K562 (cell line): ENCODE data around the gene SPOCK2. TPM values are rescaled to one million over a fixed set of nuclear protein-coding genes. Genes with fewer than 3 reads are reported as not detected.

ENCODE experiments used
- ATAC-seq: fragments of 200-7000 bp; cut with Tn5 transposase; 3 replicates; pipeline ENCODE4 v1.9.1; 2020; ENCODE audit warnings: moderate library complexity
- BruUV-seq: library from RNA; stranded (reverse); fragments of 400-500 nt; replicated peaks from 2 replicates; lab custom pipeline; 2021; lab: Mats Ljungman, UMichigan
- CTCF ChIA-PET: fragments of 300-600 bp; formaldehyde crosslinking; extraction: SDS; loops from one replicate; lab custom pipeline; 2021; ENCODE audit warnings: low intra/inter-chr PET ratio; lab: Yijun Ruan, JAX
- POLR2A ChIA-PET: fragments of 300-600, 350-650 bp; sonication (Branson Sonifier 250); formaldehyde crosslinking; extraction: SDS; loops from one replicate; lab custom pipeline; 2021; ENCODE audit warnings: antibody characterized with exemption, inconsistent platforms; lab: Yijun Ruan, JAX
- DNase-seq, 4 experiments: peaks; one replicate each; pipeline versions ENCODE4 v3.0.0 to v3.0.0-alpha.2; 2011 to 2018; ENCODE audit warnings: low spot score in 3 of 4, mixed read lengths in 3 of 4; ENCODE audit errors: extremely low read depth in 1 of 4
- FAIRE-seq: peaks from 2 replicates; lab custom pipeline; 2011; peaks lifted over from hg19 to GRCh38; lab: Jason Lieb, UNC
- H2AFZ ChIP-seq: 2 replicates; pipeline ENCODE4 v1.6.0; 2011; ENCODE audit warnings: low read depth, low read length, control low read depth, inconsistent platforms
- H3K27ac ChIP-seq: fragments of 200-600 bp; 3 replicates; pipeline ENCODE4 v1.8.0; 2011; ENCODE audit warnings: low read depth, mild to moderate bottlenecking, control low read depth, inconsistent platforms, low read length, moderate library complexity, mixed read lengths; ENCODE audit errors: extremely low read depth
- H3K27me3 ChIP-seq, 2 experiments: fragments of 300-600 bp in 1 of 2; 2 replicates in 1 of 2; 3 replicates in 1 of 2; pipeline versions ENCODE4 v1.6.0 to v1.8.0; 2011; ENCODE audit warnings: inconsistent platforms in 2 of 2, low read length in 2 of 2, mild to moderate bottlenecking in 1 of 2, mixed read lengths in 1 of 2, moderate library complexity in 1 of 2; ENCODE audit not compliant: control insufficient read depth in 2 of 2, insufficient read depth in 2 of 2
- H3K36me3 ChIP-seq: fragments of 300-600 bp; 3 replicates; pipeline ENCODE4 v1.8.0; 2011; ENCODE audit warnings: mild to moderate bottlenecking, low read length, inconsistent platforms; ENCODE audit not compliant: control insufficient read depth, insufficient read depth
- H3K4me1 ChIP-seq, 2 experiments: fragments of 200-600 bp in 1 of 2; replicated peaks in 1 of 2; 2 replicates in 1 of 2; 3 replicates in 1 of 2; pipeline versions ENCODE4 v1.5.1 to v1.8.0; 2011; ENCODE audit warnings: inconsistent platforms in 2 of 2, low read length in 2 of 2, mild to moderate bottlenecking in 1 of 2, mixed read lengths in 1 of 2, moderate library complexity in 1 of 2; ENCODE audit not compliant: control insufficient read depth in 2 of 2, insufficient read depth in 2 of 2
- H3K4me2 ChIP-seq: 2 replicates; pipeline ENCODE4 v1.6.1; 2011; ENCODE audit warnings: low read length, control low read depth, inconsistent platforms, mixed read lengths; ENCODE audit not compliant: insufficient read depth
- H3K4me3 ChIP-seq: fragments of 200-600 bp; sonication (generic), shearing (Covaris generic); 2 replicates; pipeline ENCODE4 v1.5.1; 2016; ENCODE audit warnings: control low read depth, inconsistent platforms
- H3K79me2 ChIP-seq: fragments of 200-600 bp; 3 replicates; pipeline ENCODE4 v1.8.0; 2011; ENCODE audit warnings: low read length, inconsistent platforms; ENCODE audit not compliant: control insufficient read depth, insufficient read depth
- H3K9ac ChIP-seq, 2 experiments: 2 replicates each; pipeline versions ENCODE4 v1.6.0 to v1.6.1; 2011; ENCODE audit warnings: low read depth in 2 of 2, low read length in 2 of 2, control low read depth in 1 of 2, inconsistent platforms in 1 of 2, mild to moderate bottlenecking in 1 of 2, mixed read lengths in 1 of 2; ENCODE audit not compliant: insufficient read depth in 1 of 2
- H3K9me1 ChIP-seq: one replicate; pipeline ENCODE4 v1.6.0; 2011; ENCODE audit warnings: inconsistent platforms, mild to moderate bottlenecking, low read length, moderate library complexity; ENCODE audit not compliant: control insufficient read depth, insufficient read depth
- H3K9me3 ChIP-seq: replicated peaks from 2 replicates; pipeline ENCODE4 v1.5.1; 2011; ENCODE audit warnings: low read depth, low read length, inconsistent platforms; ENCODE audit not compliant: control insufficient read depth, insufficient read depth
- H4K20me1 ChIP-seq: replicated peaks from 2 replicates; pipeline ENCODE4 v1.6.1; 2011; ENCODE audit warnings: low read length, inconsistent platforms, mixed read lengths; ENCODE audit not compliant: control insufficient read depth, insufficient read depth
- CBX2 ChIP-seq: fragments of 200-600 bp; sonication (generic); IDR thresholded peaks from one replicate; pipeline ENCODE4 v1.6.1; 2012; ENCODE audit warnings: mild to moderate bottlenecking, low read length, inconsistent platforms; ENCODE audit not compliant: insufficient read depth, poor library complexity, severe bottlenecking
- GTF2F1 ChIP-seq: IDR thresholded peaks from 2 replicates; pipeline ENCODE4 v1.6.1; 2011; ENCODE audit warnings: low read depth, low read length, improper control_type of control experiment
- JUND ChIP-seq, 2 experiments: IDR thresholded peaks; 2 replicates in 1 of 2; 3 replicates in 1 of 2; pipeline ENCODE4 v1.6.1; 2011; ENCODE audit warnings: borderline replicate concordance in 2 of 2, low read depth in 2 of 2, low read length in 2 of 2, improper control_type of control experiment in 1 of 2, missing biosample characterization in 1 of 2, missing genetic modification characterization in 1 of 2, missing genetic modification reagents in 1 of 2
- NR2C2 ChIP-seq, 2 experiments: fragments of 200-800 bp in 1 of 2; sonication (Bioruptor generic) in 1 of 2; sonication (generic) in 1 of 2; formaldehyde crosslinking in 1 of 2; IDR thresholded peaks; 2 replicates each; pipeline versions ENCODE4 v1.6.1 to v1.8.0; 2016 to 2022; ENCODE audit warnings: mild to moderate bottlenecking in 1 of 2, missing compliant biosample characterization in 1 of 2, missing genetic modification characterization in 1 of 2, missing genetic modification reagents in 1 of 2
- SETDB1 ChIP-seq: IDR thresholded peaks from one replicate; pipeline ENCODE4 v1.6.1; 2012; ENCODE audit warnings: low read length, control low read depth, inconsistent platforms
- SPI1 ChIP-seq: IDR thresholded peaks from 2 replicates; pipeline ENCODE4 v1.6.1; 2011; ENCODE audit warnings: low read depth, low read length, control low read depth, borderline replicate concordance
- STAG1 ChIP-seq: sonication (generic); formaldehyde crosslinking; IDR thresholded peaks from 2 replicates; pipeline ENCODE4 v1.5.0; 2020; ENCODE audit warnings: missing genetic modification reagents, borderline replicate concordance
- WGBS: fragments of 100-300 bp; shearing (Covaris generic); methylation state at CpG from one replicate; pipeline ENCODE4 v1.1.6; 2016; ENCODE audit warnings: low coverage, mixed read lengths; ENCODE audit not compliant: insufficient coverage; ENCODE audit errors: missing lambda C conversion rate; 5-methylcytosine and 5-hydroxymethylcytosine counted together
- in situ Hi-C: fragments of 300-500 bp; cut with MboI; formaldehyde crosslinking; loops from 4 replicates; pipeline ENCODE4 v1.15.0; 2018; ENCODE audit warnings: inconsistent platforms, mixed read lengths
- intact Hi-C: fragments of 100-400 bp; cut with micrococcal nuclease; formaldehyde crosslinking; loops from 2 replicates; pipeline ENCODE4 v1.14.2; 2022
- polyA plus RNA-seq, 8 experiments: library from polyadenylated mRNA; depleted of rRNA in 4 of 8; stranded (reverse) in 5 of 8; unstranded in 3 of 8; fragments of >200 nt; fragmentation: Nextera tagmentation in 2 of 8; fragmentation: Illumina TruSeq in 1 of 8; extraction: Ambion mirVana in 2 of 8; extraction: Trizol in 1 of 8; gene quantifications; 2 replicates each; pipeline versions ENCODE4 v1.2.1 to v1.2.3, GENCODE V29; 2011 to 2014; ENCODE audit warnings: inconsistent platforms in 1 of 8, missing spikeins in 1 of 8
- total RNA-seq, 7 experiments: library from RNA; depleted of rRNA in 6 of 7; stranded (reverse); fragments of >200 nt in 6 of 7; fragmentation: Illumina TruSeq in 2 of 7; extraction: Trizol in 2 of 7; gene quantifications; 2 replicates each; pipeline versions ENCODE4 v1.2.1 to v1.2.3, GENCODE V29; 2011 to 2021; ENCODE audit warnings: low replicate concordance in 1 of 7
- TF ChIP-seq, protein P1 (sequence below): sonication (generic); formaldehyde crosslinking; IDR thresholded peaks from 2 replicates; pipeline ENCODE4 v1.8.0; 2022; ENCODE audit warnings: mild to moderate bottlenecking, low read depth, missing genetic modification reagents
- TF ChIP-seq, protein P2 (sequence below), 2 experiments: fragments of 200-800 bp in 1 of 2; sonication (Bioruptor generic) in 1 of 2; sonication (generic) in 1 of 2; formaldehyde crosslinking in 1 of 2; IDR thresholded peaks in 1 of 2; conservative IDR thresholded peaks in 1 of 2; 2 replicates each; pipeline versions ENCODE4 v1.5.0 to v1.6.1; 2016 to 2020; ENCODE audit warnings: missing compliant biosample characterization in 1 of 2, missing genetic modification characterization in 1 of 2, missing genetic modification reagents in 1 of 2
- TF ChIP-seq, protein P3 (sequence below), 2 experiments: IDR thresholded peaks in 1 of 2; conservative IDR thresholded peaks in 1 of 2; 2 replicates each; pipeline ENCODE4 v1.6.1; 2016; ENCODE audit warnings: low read depth in 2 of 2, mild to moderate bottlenecking in 1 of 2, missing compliant biosample characterization in 1 of 2, missing genetic modification characterization in 1 of 2, moderate library complexity in 1 of 2
- TF ChIP-seq, protein P4 (sequence below): fragments of 450-650 bp; formaldehyde crosslinking; conservative IDR thresholded peaks from 2 replicates; pipeline ENCODE4 v1.4.0; 2022; ENCODE audit warnings: mild to moderate bottlenecking, missing genetic modification characterization

Gene SPOCK2
- total and polyA plus RNA-seq, 9 of the 15 experiments (the other 6 are each of a cell fraction or from before 2014, with no cell fraction given): 0.04 to 0.86 (median 0.11) TPM; not detected in 2

DNA sequence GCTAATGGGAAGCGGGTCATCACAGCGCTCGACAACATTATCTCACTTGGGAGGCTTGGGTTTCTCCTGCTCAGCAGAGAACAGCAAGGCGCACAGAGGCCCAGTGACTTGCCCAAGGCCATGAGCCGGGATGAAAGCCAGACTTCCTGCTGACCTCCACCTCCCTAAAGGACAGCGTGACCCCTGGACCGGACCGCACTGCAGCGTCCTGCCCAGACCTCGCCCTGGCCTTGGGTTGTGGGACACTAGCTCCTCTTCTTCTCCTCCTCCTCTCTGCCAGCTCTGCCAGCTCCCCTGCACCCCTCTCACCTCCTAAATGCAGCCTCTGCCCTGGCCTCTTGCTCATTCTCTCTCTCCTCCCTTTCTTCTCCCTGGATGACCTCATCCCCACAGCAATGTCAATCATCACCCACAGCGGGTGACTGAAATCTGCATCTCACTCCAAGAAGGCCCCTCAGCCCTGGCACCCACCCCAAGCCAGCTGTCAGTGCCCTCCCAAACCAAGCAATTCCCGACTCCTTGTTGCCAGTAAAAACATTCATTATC, 19.4 kb downstream of the SPOCK2 start:
- Histone ChIP-seq H3K9me1 (peaks cover 5% of the 10 kb centered on the region), H3K27me3 (peaks cover 8 to 29% of the 10 kb centered on the region in 2 experiments; a peak in 4 of 5 replicates), H3K36me3 (no peaks in the 10 kb centered on the region), H3K9me3 (no peaks in the 10 kb centered on the region), H3K4me3 (no peak overlapping the region), H2AFZ (no peak overlapping the region), H3K27ac (no peak overlapping the region), H3K9ac (peak overlapping the region in 1 of 2 experiments; percentile 3; a peak in 1 of 4 replicates), H3K4me2 (no peak overlapping the region), H4K20me1 (no peaks in the 10 kb centered on the region), H3K4me1 (peaks cover 0 to 12% of the 10 kb centered on the region in 2 experiments; a peak in 2 of 5 replicates), H3K79me2 (no peaks in the 10 kb centered on the region)
- intact Hi-C loops: no loop called here
- FAIRE-seq: no peak
- ChIA-PET POLR2A (interaction anchor here (0.9 kb wide), 1 partner anchor 204 kb away, joined by 5 read pairs; no protein-coding TSS in a partner anchor), CTCF (interaction anchor here (0.7 to 1.3 kb wide), 3 partner anchors 20 to 172 kb away, joined by 3 to 4 read pairs (median 3); no protein-coding TSS in a partner anchor)
- no peak for DNase-seq
- no TSS peak for BruUV-seq
- 17% methylated on average over 12 of the region's 12 CpGs for WGBS
- ATAC-seq: no peak; the same call in 2 of the 3 replicates
- in situ Hi-C loops: loop anchor here (10.0 kb wide), 1 partner anchor 266 kb away; no protein-coding TSS in a partner anchor
- TF ChIP-seq SPI1: no peak
- TF ChIP-seq SETDB1: no peak
- no peak for TF ChIP-seq STAG1 (CRISPR knock-in tag)
- TF ChIP-seq, protein P1, sequence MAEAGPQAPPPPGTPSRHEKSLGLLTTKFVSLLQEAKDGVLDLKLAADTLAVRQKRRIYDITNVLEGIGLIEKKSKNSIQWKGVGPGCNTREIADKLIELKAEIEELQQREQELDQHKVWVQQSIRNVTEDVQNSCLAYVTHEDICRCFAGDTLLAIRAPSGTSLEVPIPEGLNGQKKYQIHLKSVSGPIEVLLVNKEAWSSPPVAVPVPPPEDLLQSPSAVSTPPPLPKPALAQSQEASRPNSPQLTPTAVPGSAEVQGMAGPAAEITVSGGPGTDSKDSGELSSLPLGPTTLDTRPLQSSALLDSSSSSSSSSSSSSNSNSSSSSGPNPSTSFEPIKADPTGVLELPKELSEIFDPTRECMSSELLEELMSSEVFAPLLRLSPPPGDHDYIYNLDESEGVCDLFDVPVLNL (CRISPR knock-in tag): no peak
- TF ChIP-seq, protein P2, sequence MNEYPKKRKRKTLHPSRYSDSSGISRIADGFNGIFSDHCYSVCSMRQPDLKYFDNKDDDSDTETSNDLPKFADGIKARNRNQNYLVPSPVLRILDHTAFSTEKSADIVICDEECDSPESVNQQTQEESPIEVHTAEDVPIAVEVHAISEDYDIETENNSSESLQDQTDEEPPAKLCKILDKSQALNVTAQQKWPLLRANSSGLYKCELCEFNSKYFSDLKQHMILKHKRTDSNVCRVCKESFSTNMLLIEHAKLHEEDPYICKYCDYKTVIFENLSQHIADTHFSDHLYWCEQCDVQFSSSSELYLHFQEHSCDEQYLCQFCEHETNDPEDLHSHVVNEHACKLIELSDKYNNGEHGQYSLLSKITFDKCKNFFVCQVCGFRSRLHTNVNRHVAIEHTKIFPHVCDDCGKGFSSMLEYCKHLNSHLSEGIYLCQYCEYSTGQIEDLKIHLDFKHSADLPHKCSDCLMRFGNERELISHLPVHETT (CRISPR knock-in tag; conservative IDR thresholded peaks at IDR 0.05 in 1 of 2, IDR thresholded peaks at IDR 0.05 in 1 of 2): no peak
- TF ChIP-seq, protein P3, sequence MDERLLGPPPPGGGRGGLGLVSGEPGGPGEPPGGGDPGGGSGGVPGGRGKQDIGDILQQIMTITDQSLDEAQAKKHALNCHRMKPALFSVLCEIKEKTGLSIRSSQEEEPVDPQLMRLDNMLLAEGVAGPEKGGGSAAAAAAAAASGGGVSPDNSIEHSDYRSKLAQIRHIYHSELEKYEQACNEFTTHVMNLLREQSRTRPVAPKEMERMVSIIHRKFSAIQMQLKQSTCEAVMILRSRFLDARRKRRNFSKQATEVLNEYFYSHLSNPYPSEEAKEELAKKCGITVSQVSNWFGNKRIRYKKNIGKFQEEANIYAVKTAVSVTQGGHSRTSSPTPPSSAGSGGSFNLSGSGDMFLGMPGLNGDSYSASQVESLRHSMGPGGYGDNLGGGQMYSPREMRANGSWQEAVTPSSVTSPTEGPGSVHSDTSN (CRISPR knock-in tag; IDR thresholded peaks at IDR 0.05; ENCODE audit: low read depth): no peak
- TF ChIP-seq, protein P3 (tag; conservative IDR thresholded peaks at IDR 0.05; ENCODE audit: low read depth): peak; percentile 67
- no peak for TF ChIP-seq GTF2F1
- peak; percentile 60; the same call in 1 of the 2 replicates for TF ChIP-seq JUND (IDR thresholded peaks at IDR 0.05; ENCODE audit: borderline replicate concordance, low read depth, low read length)
- TF ChIP-seq JUND (tag; IDR thresholded peaks at IDR 0.05; ENCODE audit: borderline replicate concordance, low read depth, low read length): peak; percentile 68; the same call in 1 of the 3 replicates
- TF ChIP-seq, protein P4, sequence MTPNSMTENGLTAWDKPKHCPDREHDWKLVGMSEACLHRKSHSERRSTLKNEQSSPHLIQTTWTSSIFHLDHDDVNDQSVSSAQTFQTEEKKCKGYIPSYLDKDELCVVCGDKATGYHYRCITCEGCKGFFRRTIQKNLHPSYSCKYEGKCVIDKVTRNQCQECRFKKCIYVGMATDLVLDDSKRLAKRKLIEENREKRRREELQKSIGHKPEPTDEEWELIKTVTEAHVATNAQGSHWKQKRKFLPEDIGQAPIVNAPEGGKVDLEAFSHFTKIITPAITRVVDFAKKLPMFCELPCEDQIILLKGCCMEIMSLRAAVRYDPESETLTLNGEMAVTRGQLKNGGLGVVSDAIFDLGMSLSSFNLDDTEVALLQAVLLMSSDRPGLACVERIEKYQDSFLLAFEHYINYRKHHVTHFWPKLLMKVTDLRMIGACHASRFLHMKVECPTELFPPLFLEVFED: 0 out of 2 replicates have a peak, but pooled peaks have one; percentile 64
- TF ChIP-seq CBX2: no peak
- TF ChIP-seq NR2C2 (CRISPR knock-in tag; IDR thresholded peaks at IDR 0.05): no peak
- no peak for TF ChIP-seq NR2C2 (tag; IDR thresholded peaks at IDR 0.05)
